GM12873 (cell line): ENCODE measurements around the gene KDM4C.

Experiments
- CTCF ChIP-seq: IDR thresholded peaks from 2 replicates; pipeline ENCODE4 v1.5.1; 2012; ENCODE audit warnings: low read depth, mild to moderate bottlenecking, moderate library complexity, low read length, control low read depth; ENCODE audit not compliant: insufficient read depth; ENCODE audit errors: missing control alignments

Gene KDM4C

GRCh38 chr9:6852243-6852963 is 94.6 kb downstream of the KDM4C start:
- no peak for TF ChIP-seq CTCF

- TF ChIP-seq CTCF, result no peak
Observed at GRCh38 chr9:6855860-6856259, 98.1 kb downstream of the KDM4C start.

- TF ChIP-seq CTCF, result no peak
Observed at GRCh38 chr9:6864102-6864501, 106.3 kb downstream of the KDM4C start.

GRCh38 chr9:6869081-6869948 is 111.5 kb downstream of the KDM4C start:
- TF ChIP-seq CTCF, result no peak

GRCh38 chr9:6870149-6870548 is 112.4 kb downstream of the KDM4C start:
- TF ChIP-seq CTCF, result no peak

GRCh38 chr9:6870650-6871477 is 113.1 kb downstream of the KDM4C start:
- no peak for TF ChIP-seq CTCF

- TF ChIP-seq CTCF, result no peak
Observed at GRCh38 chr9:6873857-6874256, 116.1 kb downstream of the KDM4C start.
